ENCODE data around the gene TACC3. TPM values are rescaled to one million over a fixed set of nuclear protein-coding genes. Genes with fewer than 3 reads are reported as not detected.

The TACC3 gene
- total and polyA plus RNA-seq, 7 donors = 4.3 to 55.9 (median 7.5) TPM

DNA sequence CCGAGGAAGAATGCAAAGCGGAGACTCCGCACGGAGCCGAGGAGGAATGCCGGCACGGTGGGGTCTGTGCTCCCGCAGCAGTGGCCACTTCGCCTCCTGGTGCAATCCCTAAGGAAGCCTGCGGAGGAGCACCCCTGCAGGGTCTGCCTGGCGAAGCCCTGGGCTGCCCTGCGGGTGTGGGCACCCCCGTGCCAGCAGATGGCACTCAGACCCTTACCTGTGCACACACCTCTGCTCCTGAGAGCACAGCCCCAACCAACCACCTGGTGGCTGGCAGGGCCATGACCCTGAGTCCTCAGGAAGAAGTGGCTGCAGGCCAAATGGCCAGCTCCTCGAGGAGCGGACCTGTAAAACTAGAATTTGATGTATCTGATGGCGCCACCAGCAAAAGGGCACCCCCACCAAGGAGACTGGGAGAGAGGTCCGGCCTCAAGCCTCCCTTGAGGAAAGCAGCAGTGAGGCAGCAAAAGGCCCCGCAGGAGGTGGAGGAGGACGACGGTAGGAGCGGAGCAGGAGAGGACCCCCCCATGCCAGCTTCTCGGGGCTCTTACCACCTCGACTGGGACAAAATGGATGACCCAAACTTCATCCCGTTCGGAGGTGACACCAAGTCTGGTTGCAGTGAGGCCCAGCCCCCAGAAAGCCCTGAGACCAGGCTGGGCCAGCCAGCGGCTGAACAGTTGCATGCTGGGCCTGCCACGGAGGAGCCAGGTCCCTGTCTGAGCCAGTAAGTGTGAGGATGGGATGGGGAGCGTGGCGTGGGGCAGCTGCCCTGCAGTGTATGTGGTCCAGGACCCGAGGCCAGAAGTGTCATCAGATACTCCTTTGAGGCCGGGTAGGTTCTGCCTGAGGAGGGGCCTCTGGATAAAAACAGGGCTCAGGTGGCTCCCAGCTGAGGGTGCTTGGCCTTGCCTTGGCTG, 7.0 kb downstream of the TACC3 start:
- TF ChIP-seq POLR2AphosphoS5 (IDR thresholded peaks at IDR 0.05) (no peak), POLR2A (IDR thresholded peaks at IDR 0.05) (no peak), CTCF (IDR thresholded peaks at IDR 0.05) (no peak), EP300 (IDR thresholded peaks at IDR 0.05) (no peak)
- intact Hi-C loops (cut with DNase I) = loop anchor here (10.0 kb wide), 1 partner anchor 84 kb away; no protein-coding TSS in a partner anchor
- no peaks in the 10 kb centered on the region for H3K9me3 ChIP-seq
- peak overlapping the region in 2 of 4 donors; percentile 47 for H3K27ac ChIP-seq
- 94% methylated on average over 31 of the region's 31 CpGs for WGBS, 2 donors
- H3K36me3 ChIP-seq = peaks cover 0 to 46% (median 11%) of the 10 kb centered on the region in 4 donors
- no peak for DNase-seq
- H3K4me1 ChIP-seq = peaks cover 0 to 8% (median 4%) of the 10 kb centered on the region in 4 donors
- H3K27me3 ChIP-seq = no peaks in the 10 kb centered on the region
- no peak overlapping the region for H3K4me3 ChIP-seq

DNA sequence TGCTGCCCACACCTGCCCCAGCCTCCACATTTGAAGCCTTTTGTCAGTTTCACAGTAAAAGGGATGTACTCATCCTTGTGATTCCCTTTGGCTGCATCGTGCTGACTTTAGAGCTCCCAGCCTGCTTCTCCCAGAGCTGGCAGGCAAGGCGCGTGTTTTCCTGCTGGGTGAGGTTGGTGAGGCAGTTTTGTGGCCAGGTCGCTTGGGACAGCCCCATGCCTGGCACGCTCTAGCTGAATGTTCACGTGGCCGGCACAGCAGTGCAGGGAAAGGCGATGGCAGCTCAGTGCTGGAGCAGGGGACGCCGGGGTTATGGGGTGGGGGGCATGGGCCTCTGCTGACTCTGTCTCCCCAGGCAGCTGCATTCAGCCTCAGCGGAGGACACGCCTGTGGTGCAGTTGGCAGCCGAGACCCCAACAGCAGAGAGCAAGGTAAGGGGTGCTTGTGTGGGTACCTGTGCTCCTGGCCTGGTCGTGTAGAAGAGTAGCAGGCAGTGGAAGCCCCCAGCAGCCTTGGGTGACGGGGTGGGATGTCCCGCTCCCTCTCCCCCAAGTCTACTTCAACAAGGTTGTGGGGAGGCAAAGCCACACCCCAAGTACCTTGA, 9.3 kb downstream of the TACC3 start:
- peaks cover 0 to 8% (median 4%) of the 10 kb centered on the region in 4 donors for H3K4me1 ChIP-seq
- 93% methylated on average over 16 of the region's 16 CpGs for WGBS, 2 donors
- H3K27me3 ChIP-seq = no peaks in the 10 kb centered on the region
- H3K27ac ChIP-seq = no peak overlapping the region
- DNase-seq = no peak
- H3K9me3 ChIP-seq = no peaks in the 10 kb centered on the region
- TF ChIP-seq POLR2AphosphoS5 (IDR thresholded peaks at IDR 0.05) (no peak), EP300 (IDR thresholded peaks at IDR 0.05) (no peak), POLR2A (IDR thresholded peaks at IDR 0.05) (no peak), CTCF (IDR thresholded peaks at IDR 0.05) (no peak)
- intact Hi-C loops (cut with DNase I) = no loop called here
- no peak overlapping the region for H3K4me3 ChIP-seq
- peaks cover 0 to 34% (median 15%) of the 10 kb centered on the region in 4 donors for H3K36me3 ChIP-seq

GRCh38 chr4:1731180-1731579, 9.9 kb downstream of the TACC3 start:
- Histone ChIP-seq H3K4me3 (no peak overlapping the region), H3K27ac (no peak overlapping the region), H3K27me3 (no peaks in the 10 kb centered on the region), H3K36me3 (peaks cover 0 to 36% (median 17%) of the 10 kb centered on the region in 4 donors), H3K4me1 (peaks cover 0 to 8% (median 4%) of the 10 kb centered on the region in 4 donors), H3K9me3 (no peaks in the 10 kb centered on the region)
- 90 to 95% methylated on average over 10 of the region's 10 CpGs for WGBS, 2 donors
- DNase-seq = no peak
- intact Hi-C loops (cut with DNase I) = no loop called here
- TF ChIP-seq POLR2AphosphoS5 (IDR thresholded peaks at IDR 0.05) (no peak), CTCF (IDR thresholded peaks at IDR 0.05) (no peak), POLR2A (IDR thresholded peaks at IDR 0.05) (no peak), EP300 (IDR thresholded peaks at IDR 0.05) (no peak)

- no peak for DNase-seq
- Histone ChIP-seq H3K4me1 (peaks cover 0 to 8% (median 0%) of the 10 kb centered on the region in 4 donors), H3K36me3 (peaks cover 0 to 47% (median 24%) of the 10 kb centered on the region in 4 donors), H3K27ac (no peak overlapping the region), H3K9me3 (peaks cover 0 to under 1% (median under 1%) of the 10 kb centered on the region in 4 donors), H3K27me3 (no peaks in the 10 kb centered on the region), H3K4me3 (no peak overlapping the region)
- TF ChIP-seq POLR2AphosphoS5 (IDR thresholded peaks at IDR 0.05) = no peak
- TF ChIP-seq POLR2A (IDR thresholded peaks at IDR 0.05) = no peak
- TF ChIP-seq CTCF (IDR thresholded peaks at IDR 0.05) = no peak
- no peak for TF ChIP-seq EP300 (IDR thresholded peaks at IDR 0.05)
- intact Hi-C loops (cut with DNase I) = no loop called here
- 94 to 96% methylated on average over 10 of the region's 10 CpGs for WGBS, 2 donors
Measured at GRCh38 chr4:1732911-1733310, 11.6 kb downstream of the TACC3 start.
